Measurements from ENCODE around the gene USF2.
A peak's percentile ranks its signal among the peaks of the same experiment; 100 is the strongest.

Gene USF2

GRCh38 chr19:35302446-35302845, 33.7 kb downstream of the USF2 start:
- DNase-seq, result no peak

- DNase-seq, result no peak
These were observed 34.7 kb downstream of the USF2 start for GRCh38 chr19:35303357-35303915.

- no peak for DNase-seq
These were observed 35.3 kb downstream of the USF2 start for GRCh38 chr19:35304036-35304435.

- no peak for DNase-seq
These were observed 36.4 kb downstream of the USF2 start for GRCh38 chr19:35305181-35305580.

GRCh38 chr19:35306473-35307246, 37.9 kb downstream of the USF2 start:
- no peak for DNase-seq

GRCh38 chr19:35307931-35308330, 39.2 kb downstream of the USF2 start:
- DNase-seq, result peak; percentile 52

GRCh38 chr19:35308910-35309309, 40.1 kb downstream of the USF2 start:
- no peak for DNase-seq

- DNase-seq, result peak; percentile 64
These were observed 40.9 kb downstream of the USF2 start for GRCh38 chr19:35309481-35310279.

- no peak for DNase-seq
These were observed 41.6 kb downstream of the USF2 start for GRCh38 chr19:35310331-35310730.

GRCh38 chr19:35310811-35311465, 42.2 kb downstream of the USF2 start:
- no peak for DNase-seq

- DNase-seq, result no peak
These were observed 43.3 kb downstream of the USF2 start for GRCh38 chr19:35311901-35312665.

GRCh38 chr19:35313587-35313986, 44.8 kb downstream of the USF2 start:
- no peak for DNase-seq

GRCh38 chr19:35314031-35314430, 45.3 kb downstream of the USF2 start:
- no peak for DNase-seq

- no peak for DNase-seq
These were observed 46.2 kb downstream of the USF2 start for GRCh38 chr19:35314858-35315470.

GRCh38 chr19:35315883-35316282, 47.1 kb downstream of the USF2 start:
- DNase-seq, result no peak

- DNase-seq, result no peak
These were observed 47.8 kb downstream of the USF2 start for GRCh38 chr19:35316560-35316959.

GRCh38 chr19:35317464-35318043, 48.8 kb downstream of the USF2 start:
- DNase-seq, result no peak

GRCh38 chr19:35318679-35319448, 50.1 kb downstream of the USF2 start:
- DNase-seq, result peak; percentile 40

GRCh38 chr19:35320065-35320713, 51.4 kb downstream of the USF2 start:
- no peak for DNase-seq

GRCh38 chr19:35321291-35321690, 52.5 kb downstream of the USF2 start:
- DNase-seq, result no peak
